Measurements from ENCODE around the gene SH3BP2. TPM values are rescaled to one million over a fixed set of nuclear protein-coding genes. Genes with fewer than 3 reads are reported as not detected.

The SH3BP2 gene
- total and polyA plus RNA-seq, 2 donors from 2014 or later: 27.3 to 128 TPM

DNA sequence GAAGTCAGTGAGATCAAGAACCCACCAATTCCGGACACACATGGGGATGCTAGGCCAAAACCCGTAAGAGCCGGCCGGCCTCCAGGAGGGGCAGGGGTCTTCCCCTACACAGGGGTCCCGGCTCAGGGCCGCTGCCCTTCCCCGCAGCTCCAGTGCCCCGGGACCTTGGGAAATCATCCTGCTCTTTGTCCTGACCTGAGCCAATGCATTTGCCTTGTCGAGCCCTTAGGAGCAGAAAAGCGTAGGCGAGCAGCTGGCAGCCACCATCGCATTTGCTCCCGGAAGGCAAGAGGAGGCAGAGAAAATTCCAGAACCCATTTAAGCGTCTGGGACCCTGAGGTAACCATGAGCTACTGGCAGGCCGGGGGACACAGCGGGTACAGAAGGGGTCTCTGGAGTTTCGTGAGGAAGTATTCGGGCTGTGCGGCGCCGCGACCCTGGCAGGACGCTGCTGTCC, 29.3 kb upstream of the SH3BP2 start:
- Histone ChIP-seq H3K36me3 (ENCODE audit: control insufficient read depth in 2 of 3, insufficient read depth in 3 of 3, low read length in 3 of 3) (no peaks in the 10 kb centered on the region), H3K4me3 (ENCODE audit: low read length in 3 of 3) (peak overlapping the region in 2 of 3 donors; percentile 29 to 61), H3K9me3 (ENCODE audit: control insufficient read depth in 2 of 3, insufficient read depth in 1 of 3, low read length in 3 of 3) (no peaks in the 10 kb centered on the region), H3K9ac (ENCODE audit: low read length in 3 of 3) (peak overlapping the region in 2 of 3 donors; percentile 34 to 55), H3K27ac (ENCODE audit: low read depth in 2 of 2, low read length in 2 of 2) (peak overlapping the region in 1 of 2 donors; percentile 60), H3K27me3 (ENCODE audit: control insufficient read depth, insufficient read depth, low read length) (no peaks in the 10 kb centered on the region), H3K4me1 (ENCODE audit: control insufficient read depth in 2 of 3, insufficient read depth in 2 of 3, low read depth in 1 of 3, low read length in 3 of 3) (peaks cover 0 to 9% (median 6%) of the 10 kb centered on the region in 3 donors)
- TF ChIP-seq, protein P1, sequence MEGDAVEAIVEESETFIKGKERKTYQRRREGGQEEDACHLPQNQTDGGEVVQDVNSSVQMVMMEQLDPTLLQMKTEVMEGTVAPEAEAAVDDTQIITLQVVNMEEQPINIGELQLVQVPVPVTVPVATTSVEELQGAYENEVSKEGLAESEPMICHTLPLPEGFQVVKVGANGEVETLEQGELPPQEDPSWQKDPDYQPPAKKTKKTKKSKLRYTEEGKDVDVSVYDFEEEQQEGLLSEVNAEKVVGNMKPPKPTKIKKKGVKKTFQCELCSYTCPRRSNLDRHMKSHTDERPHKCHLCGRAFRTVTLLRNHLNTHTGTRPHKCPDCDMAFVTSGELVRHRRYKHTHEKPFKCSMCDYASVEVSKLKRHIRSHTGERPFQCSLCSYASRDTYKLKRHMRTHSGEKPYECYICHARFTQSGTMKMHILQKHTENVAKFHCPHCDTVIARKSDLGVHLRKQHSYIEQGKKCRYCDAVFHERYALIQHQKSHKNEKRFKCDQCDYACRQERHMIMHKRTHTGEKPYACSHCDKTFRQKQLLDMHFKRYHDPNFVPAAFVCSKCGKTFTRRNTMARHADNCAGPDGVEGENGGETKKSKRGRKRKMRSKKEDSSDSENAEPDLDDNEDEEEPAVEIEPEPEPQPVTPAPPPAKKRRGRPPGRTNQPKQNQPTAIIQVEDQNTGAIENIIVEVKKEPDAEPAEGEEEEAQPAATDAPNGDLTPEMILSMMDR (IDR thresholded peaks at IDR 0.05; ENCODE audit: borderline replicate concordance, extremely low read depth, insufficient read depth): no peak
- no peak for DNase-seq
- intact Hi-C loops (cut with DNase I): loop anchor here (10.0 kb wide), 1 partner anchor 161 kb away; no protein-coding TSS in a partner anchor
- FAIRE-seq: no peak

- Histone ChIP-seq H3K9ac (ENCODE audit: low read length in 3 of 3) (no peak overlapping the region), H3K27ac (ENCODE audit: low read depth in 2 of 2, low read length in 2 of 2) (no peak overlapping the region), H3K9me3 (ENCODE audit: control insufficient read depth in 2 of 3, insufficient read depth in 1 of 3, low read length in 3 of 3) (no peaks in the 10 kb centered on the region), H3K27me3 (ENCODE audit: control insufficient read depth, insufficient read depth, low read length) (no peaks in the 10 kb centered on the region), H3K4me1 (ENCODE audit: control insufficient read depth in 2 of 3, insufficient read depth in 2 of 3, low read depth in 1 of 3, low read length in 3 of 3) (peaks cover 0 to 4% (median 2%) of the 10 kb centered on the region in 3 donors), H3K4me3 (ENCODE audit: low read length in 3 of 3) (no peak overlapping the region), H3K36me3 (ENCODE audit: control insufficient read depth in 2 of 3, insufficient read depth in 3 of 3, low read length in 3 of 3) (no peaks in the 10 kb centered on the region)
- intact Hi-C loops (cut with DNase I): loop anchor here (10.0 kb wide), 1 partner anchor 159 kb away; no protein-coding TSS in a partner anchor
- TF ChIP-seq, protein P1 (IDR thresholded peaks at IDR 0.05; ENCODE audit: borderline replicate concordance, extremely low read depth, insufficient read depth): no peak
- FAIRE-seq (no peak), DNase-seq (no peak)
These were observed 26.9 kb upstream of the SH3BP2 start for GRCh38 chr4:2765832-2766526.

GRCh38 chr4:2767046-2767704, 25.7 kb upstream of the SH3BP2 start:
- H3K9me3 ChIP-seq (ENCODE audit: control insufficient read depth in 2 of 3, insufficient read depth in 1 of 3, low read length in 3 of 3): no peaks in the 10 kb centered on the region
- intact Hi-C loops (cut with DNase I): loop anchor here (10.0 kb wide), 1 partner anchor 158 kb away; no protein-coding TSS in a partner anchor
- no peak for DNase-seq

More at GRCh38 chr4:2767046-2767704, 25.7 kb upstream of the SH3BP2 start:
- Histone ChIP-seq H3K27ac (ENCODE audit: low read depth in 2 of 2, low read length in 2 of 2) (no peak overlapping the region), H3K4me1 (ENCODE audit: control insufficient read depth in 2 of 3, insufficient read depth in 2 of 3, low read depth in 1 of 3, low read length in 3 of 3) (peaks cover 0 to under 1% (median 0%) of the 10 kb centered on the region in 3 donors), H3K36me3 (ENCODE audit: control insufficient read depth in 2 of 3, insufficient read depth in 3 of 3, low read length in 3 of 3) (no peaks in the 10 kb centered on the region), H3K4me3 (ENCODE audit: low read length in 3 of 3) (no peak overlapping the region), H3K9ac (ENCODE audit: low read length in 3 of 3) (no peak overlapping the region), H3K27me3 (ENCODE audit: control insufficient read depth, insufficient read depth, low read length) (no peaks in the 10 kb centered on the region)
- TF ChIP-seq, protein P1 (IDR thresholded peaks at IDR 0.05; ENCODE audit: borderline replicate concordance, extremely low read depth, insufficient read depth): no peak
- FAIRE-seq: no peak

Measured in kidney (tissue), 14 donors.